ENCODE results near the gene PI16. TPM values are rescaled to one million over a fixed set of nuclear protein-coding genes. Genes with fewer than 3 reads are reported as not detected.

The PI16 gene
- total RNA-seq, 1 experiment from 2014 or later: 0.83 TPM

GRCh38 chr6:36973190-36973589, 18.7 kb downstream of the PI16 start:
- H3K9me2 ChIP-seq (ENCODE audit: insufficient read depth): no peaks in the 10 kb centered on the region
- H3K4me1 ChIP-seq (replicated peaks; ENCODE audit: insufficient read depth): no peaks in the 10 kb centered on the region
- no peaks in the 10 kb centered on the region for H3K27me3 ChIP-seq (ENCODE audit: insufficient read depth, low read depth)
- H4K20me1 ChIP-seq (ENCODE audit: insufficient read depth): peaks cover 5% of the 10 kb centered on the region; the same call in 1 of the 2 replicates
- POLR2A ChIA-PET (ENCODE audit: unreplicated experiment): no interaction called here
- 0 out of 2 replicates have a peak, but pooled peaks cover 6% of the 10 kb centered on the region for H3K79me2 ChIP-seq (ENCODE audit: low read depth)
- H3K36me3 ChIP-seq (ENCODE audit: low read depth): peaks cover 33% of the 10 kb centered on the region
- H3F3A ChIP-seq (ENCODE audit: insufficient read depth, low read depth): peaks cover 8% of the 10 kb centered on the region; the same call in 1 of the 2 replicates
- H3K4me2 ChIP-seq: no peak overlapping the region
- H3K4me3 ChIP-seq: no peak overlapping the region
- TF ChIP-seq CTCF (conservative IDR thresholded peaks at IDR 0.05): no peak
- TF ChIP-seq EZH2 (IDR thresholded peaks at IDR 0.05; ENCODE audit: low read depth): no peak
- CTCF ChIA-PET: interaction anchor here (0.6 kb wide), 1 partner anchor 373 kb away, joined by 5 read pairs; no protein-coding TSS in a partner anchor
- H3K27ac ChIP-seq: no peak overlapping the region
- BruUV-seq (replicated peaks): no TSS peak
- no peak for DNase-seq
- H3K9me3 ChIP-seq (ENCODE audit: insufficient read depth, low read depth): no peaks in the 10 kb centered on the region
- intact Hi-C loops (cut with micrococcal nuclease; ENCODE audit: unreplicated experiment): no loop called here
- no peak overlapping the region for H2AFZ ChIP-seq

GRCh38 chr6:36973647-36974046, 19.1 kb downstream of the PI16 start:
- Histone ChIP-seq H3K9me2 (ENCODE audit: insufficient read depth) (no peaks in the 10 kb centered on the region), H3K4me2 (no peak overlapping the region), H2AFZ (no peak overlapping the region), H3F3A (ENCODE audit: insufficient read depth, low read depth) (peaks cover 8% of the 10 kb centered on the region; the same call in 1 of the 2 replicates), H3K27me3 (ENCODE audit: insufficient read depth, low read depth) (no peaks in the 10 kb centered on the region), H3K79me2 (ENCODE audit: low read depth) (0 out of 2 replicates have a peak, but pooled peaks cover 6% of the 10 kb centered on the region), H4K20me1 (ENCODE audit: insufficient read depth) (peaks cover 9% of the 10 kb centered on the region; the same call in 1 of the 2 replicates), H3K9me3 (ENCODE audit: insufficient read depth, low read depth) (no peaks in the 10 kb centered on the region), H3K4me1 (replicated peaks; ENCODE audit: insufficient read depth) (no peaks in the 10 kb centered on the region), H3K36me3 (ENCODE audit: low read depth) (peaks cover 34% of the 10 kb centered on the region), H3K4me3 (no peak overlapping the region), H3K27ac (no peak overlapping the region)
- ChIA-PET POLR2A (ENCODE audit: unreplicated experiment) (no interaction called here), CTCF (interaction anchor here (0.6 kb wide), 1 partner anchor 373 kb away, joined by 5 read pairs; no protein-coding TSS in a partner anchor)
- DNase-seq: no peak
- BruUV-seq (replicated peaks): TSS peak; percentile 5
- TF ChIP-seq CTCF (conservative IDR thresholded peaks at IDR 0.05) (no peak), EZH2 (IDR thresholded peaks at IDR 0.05; ENCODE audit: low read depth) (no peak)
- intact Hi-C loops (cut with micrococcal nuclease; ENCODE audit: unreplicated experiment): no loop called here

GRCh38 chr6:36975231-36976006, 20.9 kb downstream of the PI16 start:
- no peak overlapping the region for H3K27ac ChIP-seq
- POLR2A ChIA-PET (ENCODE audit: unreplicated experiment): no interaction called here
- H3K27me3 ChIP-seq (ENCODE audit: insufficient read depth, low read depth): no peaks in the 10 kb centered on the region
- H3K4me1 ChIP-seq (replicated peaks; ENCODE audit: insufficient read depth): no peaks in the 10 kb centered on the region
- DNase-seq: no peak
- intact Hi-C loops (cut with micrococcal nuclease; ENCODE audit: unreplicated experiment): no loop called here
- CTCF ChIA-PET: no interaction called here
- no peak overlapping the region for H2AFZ ChIP-seq
- 0 out of 2 replicates have a peak, but pooled peaks cover 5% of the 10 kb centered on the region for H3F3A ChIP-seq (ENCODE audit: insufficient read depth, low read depth)
- H3K36me3 ChIP-seq (ENCODE audit: low read depth): peaks cover 50% of the 10 kb centered on the region
- H3K9me2 ChIP-seq (ENCODE audit: insufficient read depth): no peaks in the 10 kb centered on the region
- H3K4me3 ChIP-seq: no peak overlapping the region
- peaks cover 22% of the 10 kb centered on the region for H3K79me2 ChIP-seq (ENCODE audit: low read depth)
- BruUV-seq (replicated peaks): no TSS peak
- H3K4me2 ChIP-seq: no peak overlapping the region
- H4K20me1 ChIP-seq (ENCODE audit: insufficient read depth): peaks cover 25% of the 10 kb centered on the region
- TF ChIP-seq CTCF (conservative IDR thresholded peaks at IDR 0.05): no peak
- no peak for TF ChIP-seq EZH2 (IDR thresholded peaks at IDR 0.05; ENCODE audit: low read depth)
- H3K9me3 ChIP-seq (ENCODE audit: insufficient read depth, low read depth): no peaks in the 10 kb centered on the region
